NCI-H524 treated with DMSO at 0.1 percent for 48 hours (cell line): Measurements from ENCODE around the gene RPH3AL.
"Not testable (repeated sequence)": the region's sequence is repeated elsewhere in the genome, so short reads cannot be mapped to it uniquely, and the experiment has no call there.

Experiments used
- DNase-seq: peaks from one replicate; lab custom pipeline; 2025; lab: John Stamatoyannopoulos, UW

RPH3AL gene

GRCh38 chr17:319266-319665, 33.3 kb downstream of the RPH3AL start:
- no peak for DNase-seq

GRCh38 chr17:317070-317469, 35.5 kb downstream of the RPH3AL start:
- not testable (repeated sequence) for DNase-seq

- not testable (repeated sequence) for DNase-seq
These were observed 37.2 kb downstream of the RPH3AL start for GRCh38 chr17:315399-315798.

- not testable (repeated sequence) for DNase-seq
These were observed 38.0 kb downstream of the RPH3AL start for GRCh38 chr17:314614-314944.

- no peak for DNase-seq
These were observed 38.5 kb downstream of the RPH3AL start for GRCh38 chr17:313911-314613.

GRCh38 chr17:313231-313630, 39.4 kb downstream of the RPH3AL start:
- no peak for DNase-seq

- no peak for DNase-seq
These were observed 40.0 kb downstream of the RPH3AL start for GRCh38 chr17:312476-313148.

- DNase-seq, result no peak
These were observed 41.4 kb downstream of the RPH3AL start for GRCh38 chr17:311119-311782.

- DNase-seq, result no peak
These were observed 42.2 kb downstream of the RPH3AL start for GRCh38 chr17:310111-311010.

GRCh38 chr17:309361-309888, 43.2 kb downstream of the RPH3AL start:
- no peak for DNase-seq

GRCh38 chr17:307741-308507, 44.7 kb downstream of the RPH3AL start:
- no peak for DNase-seq

GRCh38 chr17:307295-307691, 45.3 kb downstream of the RPH3AL start:
- DNase-seq, result no peak

- no peak for DNase-seq
These were observed 45.9 kb downstream of the RPH3AL start for GRCh38 chr17:306536-307294.

- no peak for DNase-seq
These were observed 46.5 kb downstream of the RPH3AL start for GRCh38 chr17:306116-306515.

GRCh38 chr17:305090-305976, 47.3 kb downstream of the RPH3AL start:
- DNase-seq, result no peak

GRCh38 chr17:304461-304860, 48.1 kb downstream of the RPH3AL start:
- no peak for DNase-seq

- no peak for DNase-seq
These were observed 49.4 kb downstream of the RPH3AL start for GRCh38 chr17:303168-303567.

- DNase-seq, result no peak
These were observed 50.3 kb downstream of the RPH3AL start for GRCh38 chr17:302300-302698.

- no peak for DNase-seq
These were observed 50.8 kb downstream of the RPH3AL start for GRCh38 chr17:301681-302299.
